Activated T-helper 9 cell treated with anti-CD3 and anti-CD28 coated beads, Interleukin-2, amount 50 U/mL, for 16 hours (primary cell): ENCODE results near the gene KLB.

ENCODE experiments used
- DNase-seq: peaks from one replicate; pipeline ENCODE4 v3.0.0-alpha.2; 2020; ENCODE audit warnings: low read depth

Gene KLB

DNA sequence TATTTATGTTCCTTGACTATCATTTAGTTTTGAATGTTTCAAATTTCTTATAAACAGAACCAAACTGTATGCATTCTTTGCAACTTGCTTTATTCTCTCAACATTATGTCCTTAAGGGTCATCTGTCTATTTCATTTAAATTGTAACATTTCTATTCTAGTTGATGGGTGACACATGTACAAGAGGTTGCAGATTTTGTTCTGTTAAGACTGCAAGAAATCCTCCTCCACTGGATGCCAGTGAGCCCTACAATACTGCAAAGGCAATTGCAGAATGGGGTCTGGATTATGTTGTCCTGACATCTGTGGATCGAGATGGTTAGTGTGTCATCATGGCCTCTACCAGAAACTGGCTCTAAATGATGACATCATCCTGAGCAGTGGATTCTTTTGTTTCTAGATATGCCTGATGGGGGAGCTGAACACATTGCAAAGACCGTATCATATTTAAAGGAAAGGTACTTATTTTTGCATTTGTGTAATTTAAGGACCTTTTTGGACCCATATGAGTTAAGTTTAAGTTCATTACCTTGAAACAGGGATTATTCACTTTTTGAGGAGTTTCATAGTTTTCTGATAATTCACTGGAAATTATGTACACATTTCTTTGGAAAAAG is 58.3 kb downstream of the KLB start:
- DNase-seq, result no peak

DNA sequence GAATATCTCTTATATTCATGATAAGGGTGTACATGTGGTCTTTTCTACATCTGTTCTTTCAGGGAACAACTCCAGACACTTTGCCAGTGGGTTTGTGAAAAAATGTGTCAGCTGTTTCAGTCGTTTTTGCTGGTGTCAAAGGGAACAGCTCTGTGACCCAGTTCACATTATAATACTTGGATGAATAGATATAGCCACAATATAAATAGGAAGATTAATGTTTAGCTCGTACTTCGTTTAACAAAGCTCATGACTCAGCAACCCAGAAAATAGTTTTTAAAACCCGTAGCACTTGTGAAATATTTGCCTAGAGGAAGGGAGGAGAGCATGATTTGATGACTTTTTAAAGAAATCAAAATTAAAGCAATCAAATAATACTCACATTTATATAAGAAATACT is 60.0 kb downstream of the KLB start:
- no peak for DNase-seq

GRCh38 chr4:39467464-39467863 is 60.7 kb downstream of the KLB start:
- DNase-seq, result no peak

DNA sequence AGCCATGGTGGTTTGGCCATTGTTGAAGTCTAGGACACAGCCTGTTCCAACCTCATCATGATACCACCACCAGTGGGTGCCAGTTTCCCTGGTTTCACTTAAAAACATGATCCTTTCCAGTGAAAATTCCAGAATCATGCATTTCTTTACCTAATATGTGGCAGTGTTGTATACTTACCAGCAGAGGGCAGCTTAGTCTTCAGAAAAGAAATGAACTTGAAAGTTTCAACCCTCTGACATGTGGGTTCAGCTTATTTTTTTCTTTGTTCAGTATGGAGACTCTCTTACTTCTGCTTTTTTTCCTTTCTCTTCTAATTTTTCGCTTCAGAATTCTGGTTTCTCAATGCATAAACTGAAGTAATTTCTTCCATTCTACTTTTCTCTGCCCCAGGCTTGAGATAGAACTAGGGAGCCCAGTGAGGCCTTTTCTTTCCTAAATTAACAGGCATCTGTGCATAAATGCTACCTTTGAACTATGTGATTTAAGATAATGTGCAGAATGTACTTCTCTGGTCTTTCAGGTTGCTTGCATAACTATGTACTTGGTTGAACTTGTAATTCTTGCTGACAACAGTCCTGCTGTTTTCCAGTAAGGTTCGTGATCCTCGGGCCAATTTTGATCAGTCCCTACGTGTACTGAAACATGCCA is 62.8 kb downstream of the KLB start:
- DNase-seq, result no peak

- no peak for DNase-seq
These were observed 63.7 kb downstream of the KLB start for GRCh38 chr4:39470402-39470801.

GRCh38 chr4:39472396-39472795 is 65.7 kb downstream of the KLB start:
- no peak for DNase-seq

DNA sequence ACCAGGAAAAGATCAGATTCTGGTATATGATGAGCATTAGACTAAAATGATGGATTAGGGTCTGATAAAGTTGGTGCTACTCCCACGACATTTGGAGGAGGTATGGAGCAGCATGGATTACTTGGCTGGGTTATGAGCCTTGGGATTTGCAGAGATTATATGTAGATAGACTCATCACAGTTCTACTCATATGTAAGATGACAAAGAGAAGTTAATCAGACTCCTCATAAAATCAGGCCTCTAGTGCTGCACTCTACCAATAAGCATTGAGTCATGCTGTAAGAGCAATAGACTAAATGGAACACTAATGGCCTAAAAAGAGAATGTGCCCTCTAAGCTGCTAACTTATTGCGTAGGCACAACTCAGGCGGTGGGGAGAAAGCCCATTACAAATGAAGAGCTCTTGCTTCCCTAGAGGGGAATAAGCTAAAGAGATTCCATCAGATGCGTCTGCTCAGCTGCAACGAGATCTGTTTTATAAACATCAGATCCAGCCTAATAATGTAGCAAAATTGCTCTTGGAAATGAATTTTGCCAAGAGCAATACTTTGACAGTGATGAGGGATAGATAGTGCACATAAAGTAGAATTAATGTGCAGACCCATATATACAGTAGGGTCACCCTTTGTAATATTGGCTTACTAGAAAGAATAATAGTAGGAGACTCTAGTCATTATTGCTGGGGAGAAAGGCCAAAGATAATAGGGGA is 69.6 kb downstream of the KLB start:
- DNase-seq, result no peak

GRCh38 chr4:39480251-39480650 is 73.5 kb downstream of the KLB start:
- no peak for DNase-seq

- DNase-seq, result no peak
These were observed 74.4 kb downstream of the KLB start for GRCh38 chr4:39480902-39481695.

- DNase-seq, result no peak
These were observed 78.0 kb downstream of the KLB start for GRCh38 chr4:39484582-39485272.

GRCh38 chr4:39486221-39486804 is 79.6 kb downstream of the KLB start:
- DNase-seq, result no peak

GRCh38 chr4:39490322-39490721 is 83.6 kb downstream of the KLB start:
- DNase-seq, result no peak

DNA sequence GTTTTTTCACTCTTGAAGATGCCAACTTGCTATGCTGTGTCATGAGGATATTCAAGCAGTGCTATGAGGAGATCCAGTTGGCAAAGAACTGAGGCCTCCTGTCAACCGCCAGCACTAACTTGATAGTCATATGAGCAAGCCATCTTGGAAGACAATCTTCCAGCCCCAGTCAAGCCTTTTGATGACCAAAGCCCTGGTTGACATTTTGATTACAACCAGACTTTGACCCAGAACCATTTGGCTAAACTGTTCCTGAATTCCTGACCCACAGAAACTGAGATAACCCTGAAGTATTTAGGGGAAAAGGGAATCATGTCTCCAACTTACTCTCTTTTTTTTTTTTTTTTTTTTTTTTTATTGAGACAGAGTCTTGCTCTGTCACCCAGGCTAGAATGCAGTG is 87.6 kb downstream of the KLB start:
- no peak for DNase-seq

DNA sequence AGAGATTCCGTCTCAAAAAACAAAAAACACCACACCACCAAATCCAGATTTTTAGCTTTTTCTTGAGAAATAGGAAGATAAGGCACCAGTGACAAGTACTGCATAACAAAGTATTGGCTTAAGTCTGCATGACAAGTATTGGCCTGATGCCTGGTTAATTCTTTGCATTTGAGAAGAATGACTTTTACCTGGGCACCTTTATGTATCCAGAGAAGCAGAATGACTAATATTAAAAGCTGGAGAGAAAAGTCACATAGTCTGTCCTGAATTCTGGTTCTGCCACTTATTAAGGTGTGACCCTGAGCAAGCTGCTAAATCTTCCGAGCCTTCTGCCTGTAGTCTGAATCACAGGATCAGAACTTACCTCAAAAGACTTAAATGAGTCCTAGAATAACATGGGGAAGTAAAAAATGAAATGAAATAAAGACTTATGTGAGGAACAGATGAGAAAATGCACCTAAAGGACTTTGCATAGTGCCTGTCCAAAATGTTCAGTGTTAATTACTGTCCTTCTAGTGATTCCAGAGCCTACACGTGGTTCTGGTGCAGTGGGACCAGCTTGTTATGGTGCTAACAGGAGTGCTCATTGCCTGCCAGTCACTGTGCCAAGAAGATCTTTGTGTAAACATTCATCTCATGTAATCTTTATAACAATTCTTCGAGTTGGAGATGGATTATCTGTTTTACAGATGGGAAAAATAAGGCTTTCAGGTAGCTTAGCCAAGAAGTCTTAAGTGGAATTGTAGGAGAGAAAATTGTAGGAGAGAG is 88.9 kb downstream of the KLB start:
- DNase-seq, result no peak

DNA sequence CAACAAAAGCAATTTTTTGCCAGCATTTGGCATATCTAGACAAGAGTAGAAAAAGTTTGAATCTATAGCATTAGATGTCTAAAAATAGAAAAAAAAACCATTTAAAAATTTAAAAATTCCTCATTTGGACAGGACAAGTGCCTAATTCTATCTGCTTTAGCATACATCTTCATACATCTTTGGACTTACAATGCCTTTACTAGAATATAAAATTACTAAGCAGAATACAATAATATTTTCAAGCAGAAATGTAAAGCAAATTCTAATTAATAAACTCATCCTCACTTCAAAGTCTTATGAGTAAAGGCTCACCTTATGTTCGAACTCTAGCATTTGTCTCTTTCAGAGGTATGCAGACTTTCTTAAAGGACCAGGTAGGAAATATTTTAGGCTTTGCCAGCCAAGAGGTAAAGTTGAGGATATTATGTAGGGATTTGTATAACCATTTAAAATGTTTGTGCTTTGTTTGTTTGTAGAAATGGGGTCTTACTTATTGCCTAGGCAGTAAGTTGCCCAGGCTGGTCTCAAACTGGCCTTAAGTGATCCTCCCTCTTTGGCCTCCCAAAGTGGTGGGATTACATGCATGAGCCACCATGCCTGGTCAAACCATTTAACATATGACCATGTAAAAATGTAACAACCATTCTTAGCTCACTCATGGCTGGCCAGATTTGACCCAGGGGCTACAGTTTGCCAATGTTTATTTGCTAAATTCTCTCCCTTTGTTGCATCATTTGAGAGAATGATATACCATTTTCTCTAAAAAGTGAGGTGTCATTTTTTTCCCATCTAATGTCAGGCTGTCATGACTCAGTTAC is 91.4 kb downstream of the KLB start:
- no peak for DNase-seq

DNA sequence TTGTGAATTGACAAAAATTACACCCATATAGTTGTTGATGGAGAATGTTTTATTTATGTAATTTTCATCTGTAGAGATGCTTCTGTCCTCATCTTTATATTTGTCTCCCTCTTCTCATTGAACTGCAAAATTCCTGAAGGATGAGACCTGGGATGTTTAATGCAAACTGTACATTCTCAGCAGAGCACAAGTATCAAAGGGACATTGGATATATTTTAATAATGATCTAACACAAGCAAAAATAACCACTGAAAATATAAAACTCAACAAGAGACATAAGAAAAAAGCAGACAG is 91.9 kb downstream of the KLB start:
- no peak for DNase-seq
